Panc1 (cell line): ENCODE measurements around the gene AOC1. TPM values are rescaled to one million over a fixed set of nuclear protein-coding genes. Genes with fewer than 3 reads are reported as not detected.

Source experiments
- ATAC-seq: fragments of 200-7000 bp; cut with Tn5 transposase; 2 replicates; pipeline ENCODE4 v1.9.1; 2020; ENCODE audit warnings: mild to moderate bottlenecking, moderate library complexity
- BruUV-seq: library from RNA; stranded (reverse); fragments of 400-500 nt; replicated peaks from 2 replicates; lab custom pipeline; 2021; lab: Mats Ljungman, UMichigan
- CTCF ChIA-PET: fragments of 300-600 bp; sonication (Branson Sonifier 250); formaldehyde crosslinking; loops from one replicate; lab custom pipeline; 2022; ENCODE audit warnings: antibody characterized with exemption; lab: Charles Lee
- POLR2A ChIA-PET: fragments of 300-600 bp; sonication (Branson Sonifier 250); formaldehyde crosslinking; loops from one replicate; lab custom pipeline; 2022; ENCODE audit warnings: antibody characterized with exemption; lab: Charles Lee
- DNase-seq: peaks from one replicate; pipeline ENCODE4 v3.0.0-alpha.2; 2010; ENCODE audit warnings: low read depth, low spot score
- H3K27ac ChIP-seq: 2 replicates; pipeline ENCODE4 v1.5.1; 2011; ENCODE audit warnings: mild to moderate bottlenecking, low read length, inconsistent platforms
- H3K27me3 ChIP-seq: fragments of 200-500 bp; sonication (Bioruptor generic); 2 replicates; pipeline ENCODE4 v1.6.0; 2014; ENCODE audit warnings: low read length, inconsistent platforms; ENCODE audit not compliant: control insufficient read depth, insufficient read depth
- H3K36me3 ChIP-seq: fragments of 200-500 bp; sonication (Bioruptor generic); 2 replicates; pipeline ENCODE4 v1.5.1; 2014; ENCODE audit warnings: inconsistent platforms, mild to moderate bottlenecking, low read length, moderate library complexity; ENCODE audit not compliant: control insufficient read depth, insufficient read depth
- H3K4me1 ChIP-seq: 2 replicates; pipeline ENCODE4 v1.5.1; 2011; ENCODE audit warnings: inconsistent platforms, mild to moderate bottlenecking, low read length, moderate library complexity; ENCODE audit not compliant: control insufficient read depth, insufficient read depth
- H3K4me3 ChIP-seq, 2 experiments: 2 replicates each; pipeline ENCODE4 v1.5.1; 2011 to 2012; ENCODE audit warnings: low read depth in 2 of 2, low read length in 2 of 2, mild to moderate bottlenecking in 2 of 2, inconsistent platforms in 1 of 2, moderate library complexity in 1 of 2
- H3K9me3 ChIP-seq: fragments of 200-500 bp; sonication (Bioruptor generic); 2 replicates; pipeline ENCODE4 v1.5.1; 2014; ENCODE audit warnings: low read depth, mild to moderate bottlenecking, inconsistent platforms, low read length, moderate library complexity; ENCODE audit not compliant: control insufficient read depth, insufficient read depth
- CTCF ChIP-seq: fragments of 450-650 bp; IDR thresholded peaks from 2 replicates; pipeline ENCODE4 v1.5.1; 2017; ENCODE audit warnings: mild to moderate bottlenecking
- POLR2AphosphoS5 ChIP-seq: IDR thresholded peaks from 2 replicates; pipeline ENCODE4 v1.6.1; 2012; ENCODE audit warnings: mild to moderate bottlenecking, low read depth, low read length, moderate library complexity
- REST ChIP-seq, 2 experiments: IDR thresholded peaks; 2 replicates each; pipeline ENCODE4 v1.6.1; 2011 to 2012; ENCODE audit warnings: low read depth in 2 of 2, control low read depth in 1 of 2, low read length in 1 of 2, mild to moderate bottlenecking in 1 of 2, moderate library complexity in 1 of 2; ENCODE audit not compliant: insufficient read depth in 1 of 2
- SIN3A ChIP-seq: IDR thresholded peaks from 2 replicates; pipeline ENCODE4 v1.6.1; 2012; ENCODE audit warnings: low read depth, mild to moderate bottlenecking, low read length, moderate library complexity, borderline replicate concordance; ENCODE audit not compliant: insufficient read depth
- TCF7L2 ChIP-seq: IDR thresholded peaks from 2 replicates; pipeline ENCODE4 v1.6.1; 2011; ENCODE audit warnings: mild to moderate bottlenecking, low read depth, low read length, inconsistent platforms
- in situ Hi-C: cut with HindIII; loops from 2 replicates; pipeline ENCODE4 v1.10.0; 2016; ENCODE audit warnings: low sequenced_read_pairs, low pct_unique_long_range_greater_than_20kb
- intact Hi-C: fragments of 100-400 bp; cut with micrococcal nuclease; formaldehyde crosslinking; loops from one replicate; pipeline ENCODE4 v1.10.0; 2022; ENCODE audit not compliant: unreplicated experiment
- total RNA-seq: library from RNA; stranded (reverse); gene quantifications from one replicate; pipeline ENCODE4 v1.2.1, GENCODE V29; 2021; ENCODE audit not compliant: unreplicated experiment

The AOC1 gene
- total RNA-seq, 1 experiment from 2014 or later: 0.15 TPM

GRCh38 chr7:150875791-150876190, 23.5 kb downstream of the AOC1 start:
- Histone ChIP-seq H3K27me3 (peaks cover 11% of the 10 kb centered on the region), H3K27ac (no peak overlapping the region), H3K4me1 (peaks cover 2% of the 10 kb centered on the region; the same call in 1 of the 2 replicates), H3K4me3 (no peak overlapping the region), H3K36me3 (no peaks in the 10 kb centered on the region), H3K9me3 (no peaks in the 10 kb centered on the region)
- DNase-seq (no peak), ATAC-seq (peak; percentile 65; the same call in 1 of the 2 replicates)
- ChIA-PET POLR2A (no interaction called here), CTCF (interaction anchor here (0.6 to 1.3 kb wide), 7 partner anchors 10 to 1539 kb away, joined by 3 to 17 read pairs (median 3); no protein-coding TSS in a partner anchor)
- TF ChIP-seq POLR2AphosphoS5 (no peak), CTCF (peak; percentile 35)
- in situ Hi-C loops: no loop called here
- intact Hi-C loops: loop anchor here (5.0 kb wide), 2 partner anchors 93 to 428 kb away; no protein-coding TSS in a partner anchor
- BruUV-seq: no TSS peak

- CTCF ChIA-PET: interaction anchor here (0.6 to 1.3 kb wide), 5 partner anchors 11 to 1037 kb away, joined by 3 to 17 read pairs (median 4); no protein-coding TSS in a partner anchor
- Histone ChIP-seq H3K4me3 (0 out of 4 replicates have a peak overlapping the region, but pooled peaks of 1 of the 2 experiments have one; percentile 2), H3K9me3 (peaks cover 6% of the 10 kb centered on the region; the same call in 1 of the 2 replicates), H3K36me3 (no peaks in the 10 kb centered on the region), H3K27me3 (peaks cover 10% of the 10 kb centered on the region), H3K4me1 (peaks cover 2% of the 10 kb centered on the region; the same call in 1 of the 2 replicates), H3K27ac (no peak overlapping the region)
- intact Hi-C loops: loop anchor here (5.0 kb wide), 2 partner anchors 95 to 430 kb away; no protein-coding TSS in a partner anchor
- in situ Hi-C loops: no loop called here
- POLR2A ChIA-PET: no interaction called here
- ATAC-seq (peak; percentile 86), DNase-seq (no peak)
- no TSS peak for BruUV-seq
- TF ChIP-seq CTCF (peak; percentile 60), SIN3A (no peak), POLR2AphosphoS5 (no peak)
Observed at GRCh38 chr7:150876817-150877526, 24.7 kb downstream of the AOC1 start.

GRCh38 chr7:150877536-150877935, 25.2 kb downstream of the AOC1 start:
- intact Hi-C loops (loop anchor here (5.0 kb wide), 2 partner anchors 95 to 430 kb away; no protein-coding TSS in a partner anchor), in situ Hi-C loops (no loop called here)
- TF ChIP-seq POLR2AphosphoS5 (no peak), CTCF (no peak), SIN3A (no peak), TCF7L2 (no peak), REST (IDR thresholded peaks at IDR 0.05; ENCODE audit: insufficient read depth in 1 of 2, low read depth in 2 of 2, low read length in 1 of 2) (no peak)
- ChIA-PET CTCF (interaction anchor here (0.9 to 1.5 kb wide), 2 partner anchors 19 to 84 kb away, joined by 3 to 4 read pairs; no protein-coding TSS in a partner anchor), POLR2A (no interaction called here)
- no peaks in the 10 kb centered on the region for H3K36me3 ChIP-seq
- ATAC-seq: peak; percentile 38; the same call in 1 of the 2 replicates
- no peak for DNase-seq
- H3K4me1 ChIP-seq: peaks cover 2% of the 10 kb centered on the region; the same call in 1 of the 2 replicates
- BruUV-seq: no TSS peak
- H3K27me3 ChIP-seq: peaks cover 7% of the 10 kb centered on the region
- no peak overlapping the region for H3K4me3 ChIP-seq
- peaks cover 6% of the 10 kb centered on the region; the same call in 1 of the 2 replicates for H3K9me3 ChIP-seq
- H3K27ac ChIP-seq: no peak overlapping the region
